PC-3 (cell line): ENCODE measurements around the gene ARHGAP15. TPM values are rescaled to one million over a fixed set of nuclear protein-coding genes. Genes with fewer than 3 reads are reported as not detected.
A peak's percentile ranks its signal among the peaks of the same experiment; 100 is the strongest.

Source experiments
- ATAC-seq: fragments of 200-7000 bp; cut with Tn5 transposase; 2 replicates; pipeline ENCODE4 v1.9.1; 2020; ENCODE audit warnings: mild to moderate bottlenecking, moderate library complexity
- BruUV-seq: library from RNA; stranded (reverse); fragments of 400-500 nt; replicated peaks from 2 replicates; lab custom pipeline; 2021; lab: Mats Ljungman, UMichigan
- CTCF ChIA-PET: fragments of 300-600 bp; sonication (Branson Sonifier 250); formaldehyde crosslinking; loops from one replicate; lab custom pipeline; 2022; ENCODE audit warnings: antibody characterized with exemption; lab: Charles Lee
- POLR2A ChIA-PET: fragments of 300-600 bp; sonication (Branson Sonifier 250); formaldehyde crosslinking; loops from one replicate; lab custom pipeline; 2022; ENCODE audit warnings: antibody characterized with exemption; ENCODE audit not compliant: unreplicated experiment; lab: Charles Lee
- DNase-seq: peaks from one replicate; pipeline ENCODE4 v3.0.0-alpha.2; 2015
- H2AFZ ChIP-seq: fragments of 300-600 bp; sonication (generic); 2 replicates; pipeline ENCODE4 v1.6.0; 2016; ENCODE audit warnings: antibody characterized with exemption, low read length
- H3F3A ChIP-seq: fragments of 300-600 bp; sonication (generic); one replicate; pipeline ENCODE4 v1.6.0; 2017; ENCODE audit warnings: antibody characterized with exemption, low read length, control low read depth, mild to moderate bottlenecking; ENCODE audit not compliant: unreplicated experiment
- H3K27ac ChIP-seq: fragments of 300-600 bp; sonication (generic); 2 replicates; pipeline ENCODE4 v1.5.1; 2016; ENCODE audit warnings: mild to moderate bottlenecking, low read length
- H3K27me3 ChIP-seq: fragments of 300-600 bp; sonication (generic); 2 replicates; pipeline ENCODE4 v1.6.1; 2016; ENCODE audit warnings: low read length, mixed read lengths
- H3K36me3 ChIP-seq: fragments of 300-600 bp; sonication (generic); 2 replicates; pipeline ENCODE4 v1.6.1; 2016; ENCODE audit warnings: low read depth, mixed run types, low read length, mixed read lengths
- H3K4me1 ChIP-seq: fragments of 300-600 bp; sonication (generic); 2 replicates; pipeline ENCODE4 v1.5.1; 2016; ENCODE audit warnings: low read length; ENCODE audit not compliant: insufficient read depth
- H3K4me2 ChIP-seq: fragments of 300-600 bp; sonication (generic); 2 replicates; pipeline ENCODE4 v1.6.0; 2016; ENCODE audit warnings: low read length
- H3K4me3 ChIP-seq: fragments of 300-600 bp; sonication (generic); 2 replicates; pipeline ENCODE4 v1.5.1; 2016; ENCODE audit warnings: mild to moderate bottlenecking, low read length, mixed read lengths
- H3K79me2 ChIP-seq: fragments of 300-600 bp; sonication (generic); 2 replicates; pipeline ENCODE4 v1.6.1; 2017; ENCODE audit warnings: low read length, mixed read lengths
- H3K9ac ChIP-seq: fragments of 300-600 bp; sonication (generic); 2 replicates; pipeline ENCODE4 v1.6.0; 2016; ENCODE audit warnings: mild to moderate bottlenecking, low read length
- H3K9me2 ChIP-seq: fragments of 300-600 bp; sonication (generic); replicated peaks from 2 replicates; pipeline ENCODE4 v1.6.1; 2016; ENCODE audit warnings: mixed run types, low read length, mixed read lengths
- H3K9me3 ChIP-seq: fragments of 300-600 bp; sonication (generic); 2 replicates; pipeline ENCODE4 v1.6.1; 2016; ENCODE audit warnings: low read length, mixed read lengths
- H4K20me1 ChIP-seq: fragments of 300-600 bp; sonication (generic); 2 replicates; pipeline ENCODE4 v1.6.1; 2016; ENCODE audit warnings: low read length, mixed read lengths
- CTCF ChIP-seq: fragments of 300-600 bp; sonication (generic); conservative IDR thresholded peaks from 2 replicates; pipeline ENCODE4 v1.5.1; 2017; ENCODE audit warnings: antibody characterized with exemption, low read depth, mild to moderate bottlenecking, low read length
- EZH2 ChIP-seq: fragments of 300-600 bp; sonication (generic); IDR thresholded peaks from one replicate; pipeline ENCODE4 v1.6.1; 2017; ENCODE audit warnings: antibody characterized with exemption, mild to moderate bottlenecking, low read length; ENCODE audit not compliant: unreplicated experiment
- intact Hi-C: fragments of 100-400 bp; cut with micrococcal nuclease; formaldehyde crosslinking; loops from 2 replicates; pipeline ENCODE4 v1.9.0; 2023
- total RNA-seq: library from RNA; depleted of rRNA; stranded (reverse); fragments of >200 nt; gene quantifications from 2 replicates; pipeline ENCODE4 v1.2.3, GENCODE V29; 2014

ARHGAP15 gene
- total RNA-seq, 1 experiment from 2014 or later = not detected

DNA sequence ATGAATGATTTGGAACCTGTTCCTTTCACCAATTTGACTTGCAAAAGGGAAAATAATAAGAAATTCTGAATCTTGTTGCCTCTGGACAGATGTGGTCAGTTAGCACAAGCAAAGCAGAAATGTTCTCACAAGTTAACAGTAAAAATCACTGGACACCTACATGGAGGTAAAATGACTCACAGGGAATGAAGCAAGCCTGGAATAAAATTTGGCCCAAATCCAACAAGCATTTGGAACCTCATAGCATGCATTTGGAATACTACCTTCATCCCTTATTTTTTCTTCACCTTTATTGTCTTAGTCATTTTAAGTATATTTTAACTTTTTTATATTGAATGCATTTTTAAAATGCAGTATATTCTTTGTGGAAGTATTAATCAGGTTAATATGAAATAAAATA, 602.9 kb downstream of the ARHGAP15 start:
- Histone ChIP-seq H3K4me1 (peaks cover 21% of the 10 kb centered on the region), H3K27ac (no peak overlapping the region), H2AFZ (no peak overlapping the region), H3K4me3 (no peak overlapping the region), H3K27me3 (no peaks in the 10 kb centered on the region), H3K36me3 (no peaks in the 10 kb centered on the region), H3K9me3 (no peaks in the 10 kb centered on the region), H3K79me2 (no peaks in the 10 kb centered on the region), H4K20me1 (no peaks in the 10 kb centered on the region), H3K4me2 (no peak overlapping the region), H3K9me2 (no peaks in the 10 kb centered on the region), H3F3A (no peaks in the 10 kb centered on the region), H3K9ac (no peak overlapping the region)
- ChIA-PET CTCF (interaction anchor here (0.6 kb wide), 2 partner anchors 299 to 448 kb away, joined by 3 read pairs; no protein-coding TSS in a partner anchor), POLR2A (no interaction called here)
- TF ChIP-seq CTCF (no peak), EZH2 (no peak)
- no TSS peak for BruUV-seq
- DNase-seq (peak; percentile 77), ATAC-seq (no peak; the same call in 1 of the 2 replicates)
- intact Hi-C loops = loop anchor here (10.0 kb wide), 1 partner anchor 173 kb away; no protein-coding TSS in a partner anchor

DNA sequence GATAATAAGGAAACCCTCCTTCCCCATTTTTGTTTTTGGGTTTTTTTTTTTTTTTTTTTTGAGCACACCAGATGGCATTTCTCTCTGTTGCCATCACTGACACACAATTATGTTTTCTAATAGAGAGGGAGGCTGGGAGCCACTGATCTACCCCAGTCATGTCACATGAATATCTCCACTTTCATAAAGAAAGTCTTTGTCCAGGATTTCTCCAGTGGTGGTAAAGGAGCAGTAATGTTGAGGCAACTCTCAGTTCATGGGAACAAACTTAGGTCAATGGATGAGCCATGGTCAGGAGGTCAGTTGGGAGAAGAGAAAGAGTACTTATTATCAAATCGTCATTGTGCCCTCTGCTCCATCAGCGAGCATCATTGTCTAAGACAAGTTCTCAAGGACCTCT, 603.7 kb downstream of the ARHGAP15 start:
- ChIA-PET POLR2A (no interaction called here), CTCF (no interaction called here)
- no peaks in the 10 kb centered on the region for H3K9me2 ChIP-seq
- H3K9me3 ChIP-seq = no peaks in the 10 kb centered on the region
- intact Hi-C loops = loop anchor here (10.0 kb wide), 1 partner anchor 172 kb away; no protein-coding TSS in a partner anchor
- peaks cover 21% of the 10 kb centered on the region for H3K4me1 ChIP-seq
- no peaks in the 10 kb centered on the region for H3K79me2 ChIP-seq
- DNase-seq = no peak
- no peak for TF ChIP-seq EZH2
- no peaks in the 10 kb centered on the region for H3K36me3 ChIP-seq
- ATAC-seq = no peak
- H3K4me2 ChIP-seq = no peak overlapping the region
- no peak overlapping the region for H2AFZ ChIP-seq
- H3K9ac ChIP-seq = no peak overlapping the region
- H3K4me3 ChIP-seq = no peak overlapping the region
- no TSS peak for BruUV-seq
- no peak overlapping the region for H3K27ac ChIP-seq
- no peaks in the 10 kb centered on the region for H3F3A ChIP-seq
- no peaks in the 10 kb centered on the region for H3K27me3 ChIP-seq
- no peaks in the 10 kb centered on the region for H4K20me1 ChIP-seq

- intact Hi-C loops = loop anchor here (10.0 kb wide), 1 partner anchor 170 kb away; no protein-coding TSS in a partner anchor
- no TSS peak for BruUV-seq
- Histone ChIP-seq H3K4me1 (peaks cover 21% of the 10 kb centered on the region), H3K79me2 (no peaks in the 10 kb centered on the region), H3K36me3 (no peaks in the 10 kb centered on the region), H3K27ac (no peak overlapping the region), H3K4me3 (no peak overlapping the region), H3F3A (no peaks in the 10 kb centered on the region), H2AFZ (no peak overlapping the region), H3K27me3 (no peaks in the 10 kb centered on the region), H3K4me2 (no peak overlapping the region), H3K9me2 (no peaks in the 10 kb centered on the region), H3K9ac (no peak overlapping the region), H3K9me3 (no peaks in the 10 kb centered on the region), H4K20me1 (no peaks in the 10 kb centered on the region)
- DNase-seq (no peak), ATAC-seq (no peak)
- no peak for TF ChIP-seq CTCF
- CTCF ChIA-PET = no interaction called here
- POLR2A ChIA-PET = no interaction called here
Observed at GRCh38 chr2:143734507-143734906, 605.3 kb downstream of the ARHGAP15 start.
